BE2C (cell line): ENCODE data around the gene CNTNAP5.

ENCODE experiments used
- DNase-seq: peaks from one replicate; pipeline ENCODE4 v3.0.0-alpha.2; 2020
- H3K27me3 ChIP-seq: fragments of 250-450 bp; sonication (Bioruptor Pico); 2 replicates; pipeline ENCODE4 v1.5.1; 2020; ENCODE audit warnings: mild to moderate bottlenecking
- H3K36me3 ChIP-seq: fragments of 250-450 bp; sonication (Bioruptor Pico); 2 replicates; pipeline ENCODE4 v1.5.1; 2020; ENCODE audit warnings: mild to moderate bottlenecking
- H3K4me1 ChIP-seq: fragments of 250-450 bp; sonication (Bioruptor Pico); 2 replicates; pipeline ENCODE4 v1.5.1; 2020
- H3K4me3 ChIP-seq: 2 replicates; pipeline ENCODE4 v1.5.1; 2011; ENCODE audit warnings: low read depth, low read length
- H3K9me3 ChIP-seq: fragments of 250-450 bp; sonication (Bioruptor Pico); 2 replicates; pipeline ENCODE4 v1.5.1; 2020
- CTCF ChIP-seq: IDR thresholded peaks from 2 replicates; pipeline ENCODE4 v1.5.1; 2012; ENCODE audit warnings: mild to moderate bottlenecking, low read depth, low read length

Gene CNTNAP5

DNA sequence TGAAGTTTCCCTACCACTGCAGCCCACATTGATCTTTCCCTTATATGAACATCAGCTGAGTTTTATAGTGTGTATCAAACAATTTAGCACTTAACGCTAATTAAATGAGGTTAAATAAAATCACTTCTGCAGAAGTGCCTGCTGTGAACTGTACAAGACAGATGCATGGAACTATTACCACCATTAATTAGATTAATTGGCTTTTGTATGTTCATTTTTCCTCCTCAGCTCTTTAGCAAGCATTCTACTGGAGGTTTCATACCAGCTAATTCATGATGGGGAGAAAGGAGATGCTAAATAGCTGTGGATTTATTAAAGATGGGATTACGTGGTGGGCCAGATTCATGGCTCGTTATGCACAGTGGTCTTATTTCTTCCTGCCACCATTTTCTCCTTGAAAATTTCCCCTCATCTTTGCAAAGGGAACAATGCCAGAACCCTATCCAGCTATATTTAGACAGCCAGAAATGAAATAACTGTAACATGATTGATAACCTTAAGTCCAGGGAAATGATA is 96.7 kb downstream of the CNTNAP5 start:
- no peaks in the 10 kb centered on the region for H3K9me3 ChIP-seq
- no peaks in the 10 kb centered on the region for H3K4me1 ChIP-seq
- no peaks in the 10 kb centered on the region for H3K27me3 ChIP-seq
- no peak overlapping the region for H3K4me3 ChIP-seq
- DNase-seq: no peak
- H3K36me3 ChIP-seq: no peaks in the 10 kb centered on the region
- no peak for TF ChIP-seq CTCF

DNA sequence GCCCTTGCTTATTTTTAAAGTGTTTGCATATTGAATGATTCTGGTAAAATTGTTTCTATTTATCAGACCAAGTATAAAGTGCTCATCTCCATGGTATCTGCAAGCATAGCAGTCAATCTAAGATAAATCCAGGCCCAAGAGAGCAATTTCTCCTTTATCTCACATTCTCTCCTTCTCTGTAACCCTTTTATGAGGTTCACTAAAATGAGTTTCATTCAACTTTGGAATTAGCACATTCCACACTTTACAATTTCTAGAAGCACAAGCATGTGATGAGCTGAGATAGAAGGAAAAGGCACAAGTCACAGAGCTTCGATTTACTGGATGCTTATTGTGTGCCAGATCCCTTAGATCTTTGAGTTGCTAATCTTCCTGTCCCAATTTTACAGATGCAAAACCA is 97.3 kb downstream of the CNTNAP5 start:
- TF ChIP-seq CTCF: no peak
- no peaks in the 10 kb centered on the region for H3K9me3 ChIP-seq
- no peak overlapping the region for H3K4me3 ChIP-seq
- no peaks in the 10 kb centered on the region for H3K27me3 ChIP-seq
- H3K4me1 ChIP-seq: no peaks in the 10 kb centered on the region
- DNase-seq: no peak
- no peaks in the 10 kb centered on the region for H3K36me3 ChIP-seq

- no peaks in the 10 kb centered on the region for H3K4me1 ChIP-seq
- H3K4me3 ChIP-seq: no peak overlapping the region
- no peaks in the 10 kb centered on the region for H3K27me3 ChIP-seq
- no peaks in the 10 kb centered on the region for H3K9me3 ChIP-seq
- no peak for DNase-seq
- H3K36me3 ChIP-seq: no peaks in the 10 kb centered on the region
- no peak for TF ChIP-seq CTCF
Observed at GRCh38 chr2:124131276-124131675, 106.2 kb downstream of the CNTNAP5 start.

DNA sequence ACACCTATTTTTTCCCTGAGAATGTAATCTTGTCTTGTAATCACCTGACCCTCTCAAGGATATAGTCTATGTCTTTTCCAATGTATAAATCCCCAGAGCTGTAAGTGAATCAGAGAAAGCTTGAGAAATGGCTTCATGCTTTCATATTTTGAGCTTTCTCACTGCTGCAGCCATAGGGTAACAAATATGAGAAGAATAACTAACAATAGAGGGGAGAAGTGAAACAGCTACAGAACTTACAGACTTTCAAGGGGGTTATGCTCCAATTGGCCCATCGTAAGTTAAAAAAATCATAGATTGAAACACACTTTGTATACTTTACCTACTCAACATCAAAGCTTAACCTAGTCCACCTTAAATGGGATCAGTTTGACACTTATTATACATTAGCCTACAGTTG is 111.0 kb downstream of the CNTNAP5 start:
- no peaks in the 10 kb centered on the region for H3K36me3 ChIP-seq
- no peak for TF ChIP-seq CTCF
- no peak overlapping the region for H3K4me3 ChIP-seq

DNA sequence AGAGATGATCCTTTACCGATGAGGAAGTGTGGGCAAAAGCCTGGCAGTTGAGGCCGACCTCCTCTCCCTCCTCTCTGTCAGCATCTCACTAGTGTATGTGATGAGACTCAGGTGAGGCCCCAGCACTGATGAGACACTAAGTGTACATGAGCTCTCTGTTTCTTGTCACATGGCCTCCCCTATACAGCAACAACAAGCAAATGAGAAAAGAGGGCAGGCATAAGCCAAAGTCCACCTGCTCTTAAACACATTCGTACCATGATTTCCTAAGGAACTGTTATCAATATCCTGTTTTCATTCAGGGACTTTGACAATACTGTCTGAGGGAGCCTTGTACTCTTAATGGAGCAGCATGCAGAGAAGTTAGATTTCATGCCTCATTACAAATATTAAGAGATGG is 113.0 kb downstream of the CNTNAP5 start:
- Histone ChIP-seq H3K36me3 (no peaks in the 10 kb centered on the region), H3K4me3 (no peak overlapping the region), H3K4me1 (no peaks in the 10 kb centered on the region), H3K27me3 (no peaks in the 10 kb centered on the region), H3K9me3 (no peaks in the 10 kb centered on the region)
- TF ChIP-seq CTCF: no peak
- DNase-seq: no peak

More for the DNA sequence above, 111.0 kb downstream of the CNTNAP5 start:
- Histone ChIP-seq H3K9me3 (no peaks in the 10 kb centered on the region), H3K27me3 (no peaks in the 10 kb centered on the region), H3K4me1 (no peaks in the 10 kb centered on the region)
- DNase-seq: no peak

- Histone ChIP-seq H3K27me3 (no peaks in the 10 kb centered on the region), H3K36me3 (no peaks in the 10 kb centered on the region), H3K4me3 (no peak overlapping the region), H3K9me3 (no peaks in the 10 kb centered on the region), H3K4me1 (no peaks in the 10 kb centered on the region)
- no peak for TF ChIP-seq CTCF
- DNase-seq: no peak
Observed at GRCh38 chr2:124145982-124146381, 120.9 kb downstream of the CNTNAP5 start.
